ENCODE data around the gene BAIAP2.

Gene BAIAP2

DNA sequence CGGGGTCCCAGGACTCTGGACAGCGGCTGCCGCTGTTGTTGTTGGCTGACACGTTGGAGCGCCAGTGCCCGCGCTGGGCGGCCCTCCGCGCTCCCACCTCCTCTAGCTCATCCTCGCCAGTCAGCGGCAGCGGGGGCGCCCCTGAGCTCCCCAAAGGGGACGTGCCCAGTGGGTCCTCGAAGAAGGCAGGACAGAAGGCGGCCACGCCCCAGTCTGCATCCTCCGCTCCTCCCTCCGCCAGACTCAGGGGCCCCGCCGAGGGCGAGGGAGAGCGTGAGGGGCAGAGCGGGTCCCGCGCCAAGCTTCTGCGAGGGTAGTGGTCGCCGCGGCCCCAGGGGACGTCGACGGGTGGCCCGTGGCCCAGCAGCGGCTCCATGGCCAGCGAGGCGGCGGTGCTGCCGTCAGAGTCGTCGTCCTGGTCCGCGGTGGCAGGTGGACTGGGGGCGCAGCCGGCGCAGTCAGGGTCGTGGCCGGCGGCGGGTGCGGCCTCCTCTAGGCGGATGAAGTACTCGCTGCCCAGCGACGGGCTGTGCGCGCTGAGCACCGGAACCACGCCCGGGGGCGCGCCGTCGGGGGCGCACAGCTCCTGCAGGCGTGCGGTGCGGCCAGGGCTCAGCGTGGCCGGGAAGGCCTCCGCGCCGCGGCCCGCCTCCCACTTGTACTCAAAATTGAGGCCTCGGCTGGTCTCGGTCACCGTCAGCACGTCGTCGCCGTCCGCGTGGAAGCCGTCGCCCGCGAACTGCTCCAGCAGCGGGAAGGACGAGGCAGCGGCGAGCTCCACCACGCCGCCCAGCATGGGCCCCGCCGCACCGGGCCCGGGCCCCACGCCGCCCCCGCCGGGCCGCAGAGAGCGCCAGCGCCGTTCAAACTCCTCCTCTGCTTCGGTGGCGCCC is 87.1 kb downstream of the BAIAP2 start:
- no peak for DNase-seq (ENCODE audit: low read depth in 2 of 2, low spot score in 1 of 2)

DNA sequence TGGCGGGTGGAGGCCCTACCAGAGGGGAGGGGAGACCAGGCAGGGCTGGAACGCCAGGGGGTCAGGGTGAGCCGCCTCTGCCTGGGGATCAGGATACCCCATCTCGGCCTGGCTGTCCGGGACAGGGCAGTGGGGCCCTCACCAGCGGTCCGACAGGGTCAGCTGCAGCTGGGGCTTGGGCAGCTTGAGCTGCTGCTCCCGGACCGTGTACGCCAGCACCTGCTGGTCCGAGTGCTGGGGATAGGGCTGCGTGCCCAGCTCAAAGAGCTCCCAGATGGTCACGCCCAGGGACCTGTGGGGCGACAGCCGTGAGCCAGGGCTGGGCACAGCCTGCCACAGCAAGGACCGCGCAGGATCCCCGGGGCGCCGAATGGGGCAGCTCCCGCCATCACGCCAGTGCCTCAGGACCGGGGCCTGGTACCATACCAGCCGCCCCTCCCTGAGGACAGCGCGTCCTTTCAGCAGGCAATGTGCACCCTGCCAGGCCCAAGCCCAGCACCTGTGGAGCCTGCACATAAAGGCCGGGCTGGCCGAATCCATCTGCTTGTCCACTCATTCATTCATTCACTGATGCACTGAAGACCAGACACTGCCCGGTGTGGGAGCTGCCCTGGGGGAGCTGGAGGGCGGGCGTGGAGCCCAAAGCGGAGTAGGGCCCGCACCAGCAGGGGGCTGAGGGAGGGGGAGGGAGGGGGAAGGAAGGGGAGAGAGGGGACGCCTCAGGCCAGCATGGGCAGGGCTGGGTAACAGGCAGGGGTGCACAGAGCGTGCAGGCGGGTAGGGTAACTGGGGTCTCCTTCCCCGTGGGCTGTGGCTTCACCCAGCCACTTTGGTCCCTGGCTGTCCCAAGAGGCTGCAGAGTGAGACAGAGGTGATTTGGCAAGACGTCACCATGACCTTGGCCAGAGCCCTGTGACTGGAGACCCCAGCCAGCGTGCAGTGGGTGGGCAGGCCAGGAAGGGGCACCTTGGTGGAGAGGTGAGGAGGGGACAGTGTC is 88.4 kb downstream of the BAIAP2 start:
- no peak for DNase-seq (ENCODE audit: low read depth in 2 of 2, low spot score in 1 of 2)

DNA sequence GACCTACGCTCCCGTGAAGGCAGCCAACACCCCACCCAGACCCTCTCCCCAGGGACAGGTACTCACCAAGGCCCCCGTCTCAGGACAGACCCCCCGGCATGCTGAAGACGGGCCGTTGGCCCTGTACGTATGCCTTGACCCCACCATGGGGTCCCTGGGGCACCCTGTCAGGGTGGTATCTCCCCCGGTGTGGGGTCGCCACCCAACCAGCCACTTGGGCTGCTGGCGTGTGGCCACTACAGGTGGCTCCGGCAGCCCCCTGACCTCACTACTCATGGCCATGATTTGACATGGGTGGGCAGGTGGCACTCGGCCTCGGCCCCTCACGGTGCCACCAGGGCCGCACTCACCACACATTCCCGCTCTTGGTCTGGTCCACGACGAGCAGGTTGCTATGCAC is 89.4 kb downstream of the BAIAP2 start:
- DNase-seq (ENCODE audit: low read depth in 2 of 2, low spot score in 1 of 2), result no peak

DNA sequence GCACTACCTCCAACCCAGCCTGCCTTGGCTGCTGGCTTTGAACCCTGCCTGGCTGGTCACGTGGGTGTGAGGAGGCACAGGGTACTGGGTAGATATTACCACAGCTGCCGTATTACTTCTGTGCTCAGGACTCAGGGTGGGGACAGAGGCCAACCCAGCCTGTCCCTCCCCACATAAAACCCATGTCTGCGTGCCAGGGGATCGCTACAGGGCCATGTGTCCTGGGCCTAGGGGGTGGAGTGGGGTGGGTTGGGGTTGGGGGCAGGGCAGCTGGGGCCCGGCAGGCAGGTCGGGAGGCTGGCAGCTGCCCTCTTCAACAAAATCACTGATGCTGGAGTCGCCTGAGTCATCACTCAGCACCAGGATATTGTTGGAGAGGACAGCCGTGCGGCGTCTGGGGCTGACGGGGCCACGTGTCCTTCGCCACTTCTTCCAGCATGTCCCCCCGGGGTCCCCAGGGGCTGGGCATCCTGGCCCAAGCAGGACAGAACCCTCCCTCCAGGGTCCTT is 90.7 kb downstream of the BAIAP2 start:
- no peak for DNase-seq (ENCODE audit: low read depth in 2 of 2, low spot score in 1 of 2)

DNA sequence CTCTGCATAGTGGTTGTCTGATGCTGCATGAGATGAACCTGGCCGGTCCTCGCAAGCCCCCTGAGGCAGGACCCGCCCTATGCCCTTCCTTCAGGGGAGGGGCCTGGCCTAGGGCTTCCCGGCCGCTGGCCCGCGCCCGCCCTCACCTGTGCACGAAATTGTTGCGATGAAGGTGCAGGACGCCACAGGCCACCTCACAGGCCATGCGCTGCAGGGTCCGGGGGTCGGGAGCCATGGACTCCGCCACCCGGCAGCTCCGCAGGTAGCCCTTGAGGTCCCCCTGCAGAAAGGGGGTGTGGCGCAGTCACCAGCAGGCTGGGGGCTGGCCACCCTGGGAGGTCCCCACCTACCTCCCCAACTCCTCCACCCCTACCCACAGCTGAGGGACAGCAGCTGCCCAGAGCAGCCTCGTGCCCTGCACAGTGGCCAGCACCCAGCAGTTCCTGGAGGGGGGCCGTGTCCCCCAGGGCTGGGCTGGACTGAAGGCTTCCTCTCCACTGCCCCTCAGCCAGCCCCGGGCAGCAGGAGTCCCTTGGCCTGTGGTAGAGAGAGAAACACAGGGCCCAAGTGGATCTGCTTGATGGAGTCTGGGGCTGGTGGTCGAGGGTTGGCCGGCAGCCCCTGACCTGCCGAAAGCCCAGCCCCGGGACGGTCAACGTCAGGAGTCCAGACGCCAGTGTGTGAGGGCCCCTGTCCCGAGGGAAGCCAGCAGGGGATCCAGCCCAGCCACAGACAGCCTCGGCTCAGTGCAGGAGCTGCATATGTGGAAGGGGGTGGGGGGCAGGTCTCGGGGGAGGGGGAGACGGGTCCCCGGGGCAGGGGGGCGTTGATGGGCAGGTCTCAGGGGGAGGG is 91.6 kb downstream of the BAIAP2 start:
- no peak for DNase-seq (ENCODE audit: low read depth in 2 of 2, low spot score in 1 of 2)

DNA sequence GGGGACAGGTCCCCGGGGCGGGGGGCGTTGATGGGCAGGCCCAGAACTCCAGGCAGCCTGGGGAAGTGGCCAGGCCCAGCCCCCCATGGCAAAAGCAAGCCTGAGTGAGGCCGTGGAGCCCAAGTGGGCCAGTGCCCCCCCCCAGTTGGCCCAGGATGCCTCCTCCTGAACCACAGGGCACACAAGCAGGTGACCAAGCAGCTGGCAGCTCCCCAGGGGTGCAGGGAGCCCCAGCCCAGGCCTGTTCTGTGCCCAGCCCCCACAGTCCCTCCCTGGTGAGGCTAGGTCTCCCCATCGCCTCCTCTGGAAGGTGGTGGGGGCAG is 92.1 kb downstream of the BAIAP2 start:
- no peak for DNase-seq (ENCODE audit: low read depth in 2 of 2, low spot score in 1 of 2)

DNA sequence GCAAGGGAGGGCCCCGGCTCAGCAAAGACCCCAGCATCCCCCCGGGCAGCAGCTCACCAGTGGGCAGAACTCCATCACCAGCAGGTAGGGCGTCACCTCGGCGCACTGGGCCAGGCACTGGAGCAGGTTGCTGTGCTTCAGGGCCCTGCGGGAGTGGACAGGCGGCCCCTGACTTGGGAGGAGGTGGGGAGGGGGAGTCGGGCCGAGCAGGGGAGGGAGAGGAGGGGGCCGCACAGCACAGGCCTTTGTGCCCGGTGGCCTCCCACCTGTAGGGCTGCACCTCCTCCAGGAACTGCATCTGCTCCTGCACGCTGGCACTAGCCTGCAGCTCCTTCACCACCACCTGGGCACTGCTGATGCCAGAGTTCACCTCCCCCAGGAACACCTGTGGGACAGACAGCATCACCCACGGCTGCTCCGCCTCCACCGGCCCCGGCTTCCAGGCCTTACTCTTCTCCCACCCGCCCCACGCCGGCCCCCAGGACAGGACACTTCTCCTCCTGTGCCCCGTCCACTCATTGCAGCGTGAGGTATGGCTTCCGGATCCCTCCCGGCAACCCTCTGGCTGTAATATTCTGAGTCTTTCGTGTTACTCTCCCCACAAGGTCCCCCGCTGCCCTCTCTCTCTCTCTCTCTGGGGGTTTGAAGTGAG is 92.7 kb downstream of the BAIAP2 start:
- no peak for DNase-seq (ENCODE audit: low read depth in 2 of 2, low spot score in 1 of 2)

DNA sequence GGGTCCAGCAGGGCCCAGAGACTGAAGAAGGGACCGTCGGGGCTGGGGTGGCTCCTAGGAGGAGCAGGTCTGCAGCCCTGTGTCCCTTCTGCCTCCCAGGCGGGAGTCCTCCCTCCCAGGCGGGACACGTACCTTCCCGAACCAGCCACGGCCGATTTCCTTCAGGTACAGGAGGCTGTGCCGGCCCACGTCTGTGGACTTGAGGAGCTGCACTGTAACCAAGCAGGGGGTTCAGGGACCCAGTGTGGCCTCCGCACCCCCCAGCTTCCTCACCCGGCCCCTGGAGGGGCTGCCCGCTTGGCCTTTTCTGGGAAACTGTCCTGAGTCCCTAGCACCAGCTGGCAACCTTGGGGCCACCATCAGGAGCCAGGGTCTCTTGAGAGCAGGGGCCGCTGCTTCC is 93.4 kb downstream of the BAIAP2 start:
- no peak for DNase-seq (ENCODE audit: low read depth in 2 of 2, low spot score in 1 of 2)

DNA sequence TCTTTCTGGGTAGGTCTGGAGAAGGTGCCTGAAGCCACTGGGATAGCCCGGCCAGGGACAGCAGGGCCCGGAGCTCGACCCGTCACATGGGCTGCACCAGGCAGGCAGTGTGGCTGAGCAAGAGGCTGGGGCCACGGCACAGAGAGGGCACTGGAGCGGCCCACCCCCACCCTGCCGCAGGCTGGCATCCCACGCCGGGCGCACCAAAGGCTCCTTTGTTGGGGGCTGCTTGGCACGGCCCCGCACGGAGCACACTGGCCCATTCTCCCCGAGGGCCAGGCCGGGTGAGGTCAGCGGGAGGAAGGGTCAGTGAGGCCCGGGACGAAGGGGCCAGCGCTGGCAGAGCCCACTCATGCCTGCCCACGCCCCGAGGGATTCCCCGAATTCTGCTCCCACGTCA is 93.8 kb downstream of the BAIAP2 start:
- no peak for DNase-seq (ENCODE audit: low read depth in 2 of 2, low spot score in 1 of 2)

DNA sequence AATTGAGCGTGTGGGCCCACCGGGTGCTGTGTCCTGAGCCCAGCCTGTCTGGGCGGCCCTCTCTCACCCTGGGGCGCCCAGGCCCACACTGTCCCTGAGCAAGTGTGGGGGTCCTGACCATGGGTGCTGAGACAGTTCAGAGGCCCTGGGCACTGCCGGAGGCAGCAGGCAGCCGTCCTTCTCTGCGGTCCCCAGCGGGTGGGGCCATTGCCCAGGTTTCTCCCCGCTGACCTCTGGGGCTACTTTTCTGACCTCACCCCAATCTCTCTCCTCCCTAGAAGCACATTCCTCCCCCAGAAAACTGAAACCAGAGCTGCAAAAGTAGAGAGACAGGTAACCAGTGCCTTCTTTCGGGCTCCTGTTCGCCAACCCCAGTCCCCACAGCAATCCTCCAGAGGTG is 94.3 kb downstream of the BAIAP2 start:
- no peak for DNase-seq (ENCODE audit: low read depth in 2 of 2, low spot score in 1 of 2)

DNA sequence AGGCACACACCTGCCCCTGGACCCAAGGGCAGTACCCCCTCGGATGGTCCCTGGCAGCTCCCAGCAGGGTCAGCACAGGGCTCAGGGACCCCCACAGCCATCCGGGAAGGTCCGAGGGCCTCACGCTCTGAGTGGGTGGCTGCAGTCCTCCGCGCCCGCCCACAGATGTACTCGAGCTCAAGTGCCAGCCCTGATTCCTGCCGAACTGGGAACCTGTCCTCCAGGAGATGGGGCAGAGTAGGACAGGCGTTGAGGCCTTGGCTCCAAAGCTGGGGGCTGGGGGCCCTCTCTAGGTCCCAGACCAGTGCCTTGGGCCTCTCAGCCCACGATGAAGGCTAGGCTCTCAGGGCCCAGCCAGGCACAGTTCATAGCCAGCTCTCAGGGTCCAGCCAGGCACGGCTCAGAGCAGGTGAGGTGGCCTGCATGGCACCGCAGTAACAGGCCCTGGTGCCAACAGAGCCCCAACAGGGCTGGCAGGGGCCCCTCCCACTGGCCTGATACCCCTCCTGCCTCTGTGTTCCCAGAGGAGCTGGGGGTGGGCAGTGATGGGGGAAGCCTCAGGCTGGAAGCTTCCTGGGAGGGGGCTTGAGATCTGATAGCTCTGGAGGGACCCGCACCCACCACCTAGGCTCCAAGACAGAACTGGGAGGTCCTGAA is 94.9 kb downstream of the BAIAP2 start:
- no peak for DNase-seq (ENCODE audit: low read depth in 2 of 2, low spot score in 1 of 2)

DNA sequence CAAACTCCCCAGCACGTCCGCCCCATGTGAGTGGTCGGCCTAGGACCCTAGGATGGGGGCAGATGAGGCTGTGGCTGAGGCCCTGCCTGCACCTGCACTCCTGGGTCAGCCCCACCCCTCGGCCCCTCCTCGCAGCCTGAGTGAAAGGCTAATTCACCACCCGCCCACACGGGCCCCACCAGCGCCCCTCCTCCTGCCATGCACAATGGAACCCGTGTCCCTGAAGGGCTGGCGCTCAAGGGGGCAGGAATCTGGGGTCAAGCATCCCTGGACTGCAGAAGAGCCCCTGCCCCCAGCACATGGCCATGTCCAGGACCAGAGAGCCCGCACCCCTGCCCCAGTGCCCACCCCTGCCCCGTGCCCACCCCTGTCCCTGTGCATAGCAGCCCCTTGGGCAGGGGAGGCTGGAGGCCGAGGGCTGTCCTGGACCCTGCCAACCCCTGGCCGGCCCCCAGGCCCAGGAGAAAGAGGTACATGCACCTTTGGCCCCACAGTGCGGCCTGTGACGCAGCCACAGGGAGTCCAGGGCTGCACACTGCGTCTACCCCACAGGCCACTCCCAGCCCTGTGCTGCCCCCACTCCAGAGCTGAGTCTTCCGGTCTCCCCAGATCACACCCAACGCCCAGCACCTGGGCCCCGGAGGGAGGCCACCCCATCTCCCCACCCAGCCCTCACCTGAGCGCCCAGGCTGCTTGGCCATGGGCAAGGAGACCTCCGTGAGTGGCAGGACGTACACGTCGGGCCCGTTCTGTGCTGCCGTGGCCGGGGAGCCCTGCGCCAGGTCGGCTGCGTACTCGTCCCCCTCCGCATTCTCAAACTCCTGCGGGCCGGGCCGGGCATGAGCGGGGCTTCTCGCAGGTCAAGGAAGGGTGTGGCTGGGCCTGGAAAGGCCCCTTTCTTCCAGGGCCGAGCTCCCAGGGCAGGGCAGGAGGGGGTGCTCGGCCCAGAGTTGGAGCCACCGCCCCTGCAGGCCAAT is 95.7 kb downstream of the BAIAP2 start:
- DNase-seq (ENCODE audit: low read depth in 2 of 2, low spot score in 1 of 2), result no peak

DNA sequence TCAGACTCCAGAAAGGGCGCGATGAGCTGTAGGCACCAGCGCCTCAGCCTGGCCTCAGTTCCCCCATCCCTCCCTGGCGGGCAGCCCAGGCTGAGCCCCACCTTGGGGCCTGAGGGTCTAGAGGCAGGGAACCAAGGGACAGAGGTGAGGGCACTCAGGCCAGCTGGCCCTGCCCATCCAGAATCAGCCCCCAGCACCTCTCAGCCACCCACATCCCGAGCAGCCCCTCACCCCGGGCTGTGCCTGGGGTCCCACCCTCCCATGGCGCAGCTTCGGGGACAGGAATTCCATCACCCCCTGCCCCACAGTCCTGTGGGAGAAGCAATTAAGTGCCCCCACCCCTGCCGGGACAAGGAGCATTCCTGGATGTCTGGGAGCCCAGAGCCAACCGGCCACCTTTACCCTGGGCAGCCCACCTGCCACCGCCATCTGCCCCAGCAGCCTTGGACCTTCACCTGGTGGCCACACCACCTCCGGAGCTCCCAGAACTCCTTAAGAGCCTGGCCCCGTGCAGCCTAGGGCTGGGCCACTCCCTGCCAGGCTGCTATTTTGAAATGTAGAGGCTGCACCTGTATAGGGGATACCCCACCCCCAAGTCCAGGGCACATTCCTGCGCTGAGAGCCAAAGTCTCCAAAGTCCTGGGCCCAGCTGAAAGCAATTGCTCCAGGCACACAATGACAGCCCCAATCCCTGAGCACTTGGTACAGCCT is 96.7 kb downstream of the BAIAP2 start:
- DNase-seq (ENCODE audit: low read depth in 2 of 2, low spot score in 1 of 2), result no peak

DNA sequence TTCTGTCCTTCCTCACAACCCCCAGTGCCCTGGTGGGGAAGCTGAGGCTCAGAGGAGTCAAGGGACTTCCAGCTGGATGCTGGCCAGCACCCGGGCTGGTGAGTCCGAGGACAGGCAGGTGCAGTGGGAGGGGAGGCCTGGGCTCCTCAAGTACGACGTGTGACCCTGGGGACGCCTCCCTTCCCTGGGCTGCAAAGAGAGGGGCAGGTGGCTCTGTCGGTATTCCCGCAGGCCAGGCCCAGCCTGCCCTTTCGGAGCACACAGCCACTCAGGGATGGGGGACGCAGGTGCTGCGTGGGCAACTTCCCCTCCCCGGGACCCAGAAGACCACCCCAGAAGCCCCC is 97.2 kb downstream of the BAIAP2 start:
- no peak for DNase-seq (ENCODE audit: low read depth in 2 of 2, low spot score in 1 of 2)

DNA sequence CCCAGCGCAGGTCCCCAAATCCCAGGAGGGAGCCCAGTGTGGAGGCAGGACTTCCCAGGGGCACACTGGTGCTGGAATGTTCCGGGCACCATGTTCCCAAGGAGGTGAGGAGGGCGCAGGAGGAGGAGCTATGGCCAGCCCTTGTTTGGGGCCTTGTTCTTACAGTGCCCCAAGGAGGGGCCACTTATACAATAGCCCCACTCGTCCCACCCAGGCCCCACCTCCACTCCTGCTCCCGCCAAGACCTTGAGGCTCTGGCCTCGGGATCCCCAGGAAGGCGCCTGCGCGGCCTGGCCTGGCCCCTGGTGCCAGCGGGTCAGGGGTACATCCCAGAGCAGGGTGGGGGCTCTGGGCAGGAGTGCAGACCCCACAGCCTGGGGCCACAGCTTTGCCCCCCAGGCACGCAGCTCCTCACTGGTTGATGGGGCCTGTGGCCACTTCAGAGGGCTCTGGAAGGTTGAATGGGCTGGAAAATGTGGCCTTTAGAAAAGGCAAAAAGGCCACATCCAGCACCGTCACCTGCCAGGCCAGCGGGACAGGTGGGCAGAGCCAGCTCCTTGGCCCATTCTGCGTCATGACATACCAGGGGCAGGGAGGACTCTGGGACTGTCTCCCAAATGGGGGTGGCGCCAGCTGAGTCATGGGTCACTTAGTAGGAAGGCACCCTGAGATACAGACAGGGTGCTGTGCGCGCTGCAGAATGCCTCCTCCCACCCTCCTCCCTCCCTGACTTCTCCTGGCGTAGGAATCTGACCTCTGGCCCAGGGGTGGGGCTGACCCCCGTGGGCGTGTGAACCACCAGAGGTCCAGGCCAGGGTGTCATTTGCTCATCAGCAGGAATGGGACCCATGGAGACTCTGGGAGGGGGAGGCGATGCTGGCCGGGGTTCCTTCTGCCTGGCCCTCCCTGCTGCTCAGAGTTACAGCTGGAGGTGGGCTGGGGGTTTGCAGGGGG is 98.1 kb downstream of the BAIAP2 start:
- no peak for DNase-seq (ENCODE audit: low read depth in 2 of 2, low spot score in 1 of 2)

DNA sequence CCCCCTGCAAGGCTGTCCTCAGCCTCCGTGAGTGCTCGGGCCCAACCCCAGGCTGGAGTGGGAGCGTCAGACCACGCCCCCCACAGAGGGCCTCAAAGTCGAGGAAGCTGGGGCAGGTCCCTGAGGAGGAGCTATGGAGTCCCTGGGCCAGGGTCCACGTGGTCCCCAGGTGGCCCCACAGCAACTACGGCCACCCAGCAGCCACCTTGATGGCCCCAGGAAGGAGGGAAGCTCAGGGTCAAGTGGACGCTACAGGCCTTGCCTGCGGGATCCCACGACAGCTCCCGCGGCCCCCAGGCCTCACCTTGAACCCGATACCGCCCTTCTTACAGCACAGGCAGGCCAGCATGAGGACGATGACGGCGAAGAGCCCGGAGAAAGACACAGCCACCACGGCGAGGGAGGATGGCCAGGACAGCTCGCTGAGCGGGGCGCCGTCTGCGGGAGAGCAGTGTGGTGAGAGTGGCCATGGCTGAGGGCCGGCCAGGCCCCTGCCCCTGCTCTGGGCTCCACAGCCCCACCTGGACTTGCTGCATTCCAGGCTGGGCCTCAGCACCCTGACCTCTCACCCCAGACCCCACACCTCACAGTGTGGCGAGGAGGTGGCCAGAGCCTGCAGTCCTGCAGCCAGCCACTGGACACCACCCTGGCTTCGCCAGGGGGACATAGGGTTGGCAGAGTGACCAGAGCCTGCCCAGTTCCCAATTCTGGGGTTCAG is 99.3 kb downstream of the BAIAP2 start:
- DNase-seq (ENCODE audit: low read depth in 2 of 2, low spot score in 1 of 2), result no peak

Measured in stimulated activated CD8-positive, alpha-beta memory T cell treated with anti-CD3 and anti-CD28 coated beads, Interleukin-4, amount 100 ng/mL, for 1 hour (primary cell).